HG03442 (cell line): ENCODE results near the gene SMIM10L1.

Experiments
- ATAC-seq: cut with Tn5 transposase; IDR thresholded peaks from one replicate; pipeline ENCODE4 v1.9.1; 2021; ENCODE audit warnings: mild to moderate bottlenecking, moderate library complexity; ENCODE audit not compliant: unreplicated experiment

Gene SMIM10L1

GRCh38 chr12:11171145-11171968 lies at the start of gene SMIM10L1:
SMIM10L1 (plus strand) TSS chr12:11171194; CDS start chr12:11171357, 163 bp downstream.
- ATAC-seq, result peak; percentile 92

- no peak for ATAC-seq
Measured at GRCh38 chr12:11130382-11130781, 40.6 kb upstream of the SMIM10L1 start.

GRCh38 chr12:11130999-11131398 lies 40.0 kb upstream of the SMIM10L1 start:
- no peak for ATAC-seq

- no peak for ATAC-seq
Measured at GRCh38 chr12:11133162-11133561, 37.8 kb upstream of the SMIM10L1 start.

GRCh38 chr12:11133816-11134215 lies 37.2 kb upstream of the SMIM10L1 start:
- ATAC-seq, result no peak

GRCh38 chr12:11134305-11134704 lies 36.7 kb upstream of the SMIM10L1 start, which contains the start of gene TAS2R30:
TAS2R30 (minus strand) TSS chr12:11134644; CDS start chr12:11134244, 400 bp downstream.
- no peak for ATAC-seq

- no peak for ATAC-seq
Measured at GRCh38 chr12:11136075-11136474, 34.9 kb upstream of the SMIM10L1 start.

- ATAC-seq, result no peak
Measured at GRCh38 chr12:11143352-11143751, 27.6 kb upstream of the SMIM10L1 start.

- no peak for ATAC-seq
Measured at GRCh38 chr12:11144297-11144696, 26.7 kb upstream of the SMIM10L1 start.

- no peak for ATAC-seq
Measured at GRCh38 chr12:11147420-11147819, 23.6 kb upstream of the SMIM10L1 start.

- ATAC-seq, result no peak
Measured at GRCh38 chr12:11150832-11151231, 20.2 kb upstream of the SMIM10L1 start.

- ATAC-seq, result no peak
Measured at GRCh38 chr12:11152725-11153124, 18.3 kb upstream of the SMIM10L1 start.

- no peak for ATAC-seq
Measured at GRCh38 chr12:11154400-11154925, 16.5 kb upstream of the SMIM10L1 start.

GRCh38 chr12:11158885-11159444 lies 12.0 kb upstream of the SMIM10L1 start:
- no peak for ATAC-seq

- ATAC-seq, result no peak
Measured at GRCh38 chr12:11162502-11162901, 8.5 kb upstream of the SMIM10L1 start.

GRCh38 chr12:11164384-11164783 lies 6.6 kb upstream of the SMIM10L1 start:
- no peak for ATAC-seq

GRCh38 chr12:11166300-11166699 lies 4.7 kb upstream of the SMIM10L1 start:
- no peak for ATAC-seq

- no peak for ATAC-seq
Measured at GRCh38 chr12:11170810-11171144, 217 bp upstream of the SMIM10L1 start.

- no peak for ATAC-seq
Measured at GRCh38 chr12:11171969-11172675, 1.1 kb downstream of the SMIM10L1 start.

GRCh38 chr12:11174022-11174421 lies 3.0 kb downstream of the SMIM10L1 start:
- ATAC-seq, result no peak

- ATAC-seq, result no peak
Measured at GRCh38 chr12:11178250-11178649, 7.3 kb downstream of the SMIM10L1 start.

GRCh38 chr12:11182529-11182928 lies 11.5 kb downstream of the SMIM10L1 start:
- ATAC-seq, result no peak
